GF-D8 (cell line): ENCODE data around the gene TACR2.

Source experiments
- DNase-seq: peaks from one replicate; lab custom pipeline; 2025; lab: John Stamatoyannopoulos, UW

The TACR2 gene

GRCh38 chr10:69374242-69374641 is 42.5 kb downstream of the TACR2 start:
- no peak for DNase-seq

GRCh38 chr10:69372126-69372980 is 44.4 kb downstream of the TACR2 start:
- DNase-seq = no peak

- no peak for DNase-seq
Measured at GRCh38 chr10:69367469-69367868, 49.2 kb downstream of the TACR2 start.

GRCh38 chr10:69366738-69367137 is 50.0 kb downstream of the TACR2 start:
- DNase-seq = no peak

- DNase-seq = no peak
Measured at GRCh38 chr10:69364232-69364940, 52.3 kb downstream of the TACR2 start.

- DNase-seq = no peak
Measured at GRCh38 chr10:69363666-69364065, 53.1 kb downstream of the TACR2 start.

GRCh38 chr10:69362471-69362954 is 54.2 kb downstream of the TACR2 start:
- no peak for DNase-seq

GRCh38 chr10:69361303-69361614 is 55.5 kb downstream of the TACR2 start:
- no peak for DNase-seq

GRCh38 chr10:69360485-69361302 is 56.0 kb downstream of the TACR2 start:
- no peak for DNase-seq

GRCh38 chr10:69359594-69359993 is 57.1 kb downstream of the TACR2 start:
- DNase-seq = no peak

- DNase-seq = peak; percentile 56
Measured at GRCh38 chr10:69359148-69359547, 57.6 kb downstream of the TACR2 start.

- no peak for DNase-seq
Measured at GRCh38 chr10:69358148-69358795, 58.4 kb downstream of the TACR2 start.

- no peak for DNase-seq
Measured at GRCh38 chr10:69356187-69356586, 60.5 kb downstream of the TACR2 start.

- DNase-seq = no peak
Measured at GRCh38 chr10:69353977-69354635, 62.6 kb downstream of the TACR2 start.
